HFF-Myc (cell line): ENCODE measurements around the gene CDH22.

Experiments used
- DNase-seq: peaks from one replicate; pipeline ENCODE4 v3.0.0-alpha.2; 2011; ENCODE audit warnings: low read depth; ENCODE audit errors: extremely low read depth
- H3K4me3 ChIP-seq: replicated peaks from 2 replicates; pipeline ENCODE4 v1.5.1; 2011; ENCODE audit warnings: low read depth, mild to moderate bottlenecking, control low read depth, low read length
- CTCF ChIP-seq: IDR thresholded peaks from 2 replicates; pipeline ENCODE4 v1.5.1; 2012; ENCODE audit warnings: mild to moderate bottlenecking, low read depth, low read length, control low read depth; ENCODE audit errors: missing control alignments

Gene CDH22

GRCh38 chr20:46353500-46354206 lies 45.4 kb upstream of the CDH22 start:
- no peak for DNase-seq
- no peak for TF ChIP-seq CTCF
- no peak overlapping the region for H3K4me3 ChIP-seq

- H3K4me3 ChIP-seq: no peak overlapping the region
- no peak for TF ChIP-seq CTCF
- no peak for DNase-seq
These were observed 44.2 kb upstream of the CDH22 start for GRCh38 chr20:46352370-46352938.

GRCh38 chr20:46351357-46352058 lies 43.2 kb upstream of the CDH22 start:
- TF ChIP-seq CTCF: no peak
- DNase-seq: no peak
- H3K4me3 ChIP-seq: no peak overlapping the region

- no peak for TF ChIP-seq CTCF
- no peak for DNase-seq
- H3K4me3 ChIP-seq: no peak overlapping the region
These were observed 42.6 kb upstream of the CDH22 start for GRCh38 chr20:46350986-46351267.

- no peak overlapping the region for H3K4me3 ChIP-seq
- no peak for TF ChIP-seq CTCF
- peak; percentile 72 for DNase-seq
These were observed 42.1 kb upstream of the CDH22 start for GRCh38 chr20:46350201-46350985.

- TF ChIP-seq CTCF: no peak
- no peak for DNase-seq
- no peak overlapping the region for H3K4me3 ChIP-seq
These were observed 41.4 kb upstream of the CDH22 start for GRCh38 chr20:46349742-46350056.
